Transverse colon (tissue), 4 donors: ENCODE measurements around the gene SPAST.
"Not testable (repeated sequence)": the region's sequence is repeated elsewhere in the genome, so short reads cannot be mapped to it uniquely, and the experiment has no call there.

ENCODE experiments used
- CTCF ChIP-seq, 5 experiments: fragments of 200-600 bp in 3 of 5; fragments of 450-650 bp in 2 of 5; sonication (generic) in 3 of 5; IDR thresholded peaks; 1 replicate in 2 of 5; 2 replicates in 3 of 5; pipeline ENCODE4 v1.5.1; 2016 to 2017; ENCODE audit warnings: antibody characterized with exemption in 5 of 5, inconsistent platforms in 3 of 5, mild to moderate bottlenecking in 2 of 5, moderate library complexity in 1 of 5
- POLR2A ChIP-seq: fragments of 450-650 bp; IDR thresholded peaks from one replicate; pipeline ENCODE4 v1.6.1; 2016; ENCODE audit warnings: antibody characterized with exemption, mild to moderate bottlenecking, moderate library complexity
- POLR2AphosphoS5 ChIP-seq, 3 donors: sonication (generic); formaldehyde crosslinking; IDR thresholded peaks; one replicate each; pipeline ENCODE4 v1.6.1; 2016; ENCODE audit warnings: antibody characterized with exemption in 3 of 3

- TF ChIP-seq CTCF (IDR thresholded peaks at IDR 0.05); POLR2A; POLR2AphosphoS5 (IDR thresholded peaks at IDR 0.05): not testable (repeated sequence)
Measured at GRCh38 chr2:32018789-32019482, 44.4 kb upstream of the SPAST start.
